Stimulated activated naive B cell treated with anti-CD40 and anti-IgM and Interleukin-4, amounts not matched to agents 10 μg/mL and 1 μg/mL and 100 μg/mL, for 72 hours (primary cell): Measurements from ENCODE around the gene MAP3K10.
A peak's percentile ranks its signal among the peaks of the same experiment; 100 is the strongest.

Experiments
- ATAC-seq, 2 donors: fragments of 150-1000 bp; cut with Tn5 transposase; replicated peaks; 2 replicates each; pipeline ENCODE4 v1.10.0; 2021; ENCODE audit warnings: moderate library complexity in 1 of 2
- DNase-seq: peaks from one replicate; pipeline ENCODE4 v3.0.0; 2021
- H3K27ac Mint-ChIP-seq: one replicate; pipeline ENCODE4 v1.8.0; 2022; ENCODE audit warnings: mild to moderate bottlenecking, mixed read lengths
- H3K27me3 Mint-ChIP-seq, 2 donors: one replicate each; pipeline ENCODE4 v1.8.0; 2022; ENCODE audit warnings: mixed read lengths in 2 of 2
- H3K36me3 Mint-ChIP-seq, 2 donors: one replicate each; pipeline ENCODE4 v1.8.0; 2022; ENCODE audit warnings: mixed read lengths in 2 of 2, mild to moderate bottlenecking in 1 of 2
- H3K4me1 Mint-ChIP-seq, 2 donors: one replicate each; pipeline ENCODE4 v1.8.0; 2022; ENCODE audit warnings: mixed read lengths in 2 of 2, mild to moderate bottlenecking in 1 of 2
- H3K4me3 Mint-ChIP-seq, 2 donors: one replicate each; pipeline ENCODE4 v1.8.0; 2022; ENCODE audit warnings: mild to moderate bottlenecking in 2 of 2, mixed read lengths in 2 of 2, moderate library complexity in 1 of 2
- H3K9me3 Mint-ChIP-seq, 2 donors: one replicate each; pipeline ENCODE4 v1.8.0; 2022; ENCODE audit warnings: mixed read lengths in 2 of 2, mild to moderate bottlenecking in 1 of 2

The MAP3K10 gene

GRCh38 chr19:40192758-40193586 is 1.7 kb downstream of the MAP3K10 start:
- no peak for ATAC-seq
- Mint-ChIP-seq H3K27ac (no peak overlapping the region), H3K4me1 (peaks cover 21 to 33% of the 10 kb centered on the region in 2 donors), H3K4me3 (peak overlapping the region; percentile 71 to 78), H3K9me3 (no peaks in the 10 kb centered on the region), H3K27me3 (no peaks in the 10 kb centered on the region), H3K36me3 (peaks cover 3 to 12% of the 10 kb centered on the region in 2 donors)
- no peak for DNase-seq

GRCh38 chr19:40193587-40193849 is 2.3 kb downstream of the MAP3K10 start:
- Mint-ChIP-seq H3K36me3 (peaks cover 5 to 13% of the 10 kb centered on the region in 2 donors), H3K4me3 (no peak overlapping the region), H3K27me3 (no peaks in the 10 kb centered on the region), H3K4me1 (peaks cover 21 to 33% of the 10 kb centered on the region in 2 donors), H3K9me3 (no peaks in the 10 kb centered on the region), H3K27ac (no peak overlapping the region)
- DNase-seq (no peak), ATAC-seq (no peak)

- Mint-ChIP-seq H3K4me3 (no peak overlapping the region), H3K36me3 (peaks cover 12 to 27% of the 10 kb centered on the region in 2 donors), H3K27ac (no peak overlapping the region), H3K4me1 (peaks cover 14% of the 10 kb centered on the region in 2 donors), H3K27me3 (no peaks in the 10 kb centered on the region), H3K9me3 (no peaks in the 10 kb centered on the region)
- ATAC-seq (no peak), DNase-seq (no peak)
Observed at GRCh38 chr19:40198272-40198990, 7.2 kb downstream of the MAP3K10 start.

GRCh38 chr19:40200341-40201099 is 9.3 kb downstream of the MAP3K10 start:
- Mint-ChIP-seq H3K9me3 (no peaks in the 10 kb centered on the region), H3K4me3 (no peak overlapping the region), H3K36me3 (peaks cover 17 to 35% of the 10 kb centered on the region in 2 donors), H3K27ac (no peak overlapping the region), H3K27me3 (no peaks in the 10 kb centered on the region), H3K4me1 (peaks cover 0 to 2% of the 10 kb centered on the region in 2 donors)
- no peak for ATAC-seq
- DNase-seq, result no peak

- no peak for ATAC-seq
- no peaks in the 10 kb centered on the region for H3K9me3 Mint-ChIP-seq
Observed at GRCh38 chr19:40204381-40204780, 13.2 kb downstream of the MAP3K10 start.

GRCh38 chr19:40205760-40206159 is 14.5 kb downstream of the MAP3K10 start:
- DNase-seq, result no peak
- H3K9me3 Mint-ChIP-seq, result no peaks in the 10 kb centered on the region
- no peak overlapping the region for H3K27ac Mint-ChIP-seq
- no peaks in the 10 kb centered on the region for H3K27me3 Mint-ChIP-seq
- H3K4me3 Mint-ChIP-seq, result no peak overlapping the region
- ATAC-seq, result no peak
- peaks cover 12 to 46% of the 10 kb centered on the region in 2 donors for H3K36me3 Mint-ChIP-seq
- H3K4me1 Mint-ChIP-seq, result no peaks in the 10 kb centered on the region

More at GRCh38 chr19:40204381-40204780, 13.2 kb downstream of the MAP3K10 start:
- Mint-ChIP-seq H3K27ac (no peak overlapping the region), H3K36me3 (peaks cover 14 to 37% of the 10 kb centered on the region in 2 donors), H3K4me3 (no peak overlapping the region), H3K27me3 (no peaks in the 10 kb centered on the region), H3K4me1 (no peaks in the 10 kb centered on the region)
- no peak for DNase-seq

GRCh38 chr19:40208602-40209001 is 17.4 kb downstream of the MAP3K10 start:
- DNase-seq, result no peak
- no peaks in the 10 kb centered on the region for H3K27me3 Mint-ChIP-seq
- H3K9me3 Mint-ChIP-seq, result no peaks in the 10 kb centered on the region
- no peak overlapping the region for H3K4me3 Mint-ChIP-seq
- no peak overlapping the region for H3K27ac Mint-ChIP-seq
- ATAC-seq, result no peak
- no peaks in the 10 kb centered on the region for H3K4me1 Mint-ChIP-seq
- peaks cover 29 to 59% of the 10 kb centered on the region in 2 donors for H3K36me3 Mint-ChIP-seq

GRCh38 chr19:40210889-40211288 is 19.7 kb downstream of the MAP3K10 start:
- ATAC-seq, result no peak
- H3K9me3 Mint-ChIP-seq, result no peaks in the 10 kb centered on the region
- peaks cover under 1% of the 10 kb centered on the region in 2 donors for H3K27me3 Mint-ChIP-seq
- H3K36me3 Mint-ChIP-seq, result peaks cover 21 to 50% of the 10 kb centered on the region in 2 donors
- no peaks in the 10 kb centered on the region for H3K4me1 Mint-ChIP-seq
- no peak overlapping the region for H3K4me3 Mint-ChIP-seq
- no peak overlapping the region for H3K27ac Mint-ChIP-seq
- no peak for DNase-seq

- Mint-ChIP-seq H3K4me3 (no peak overlapping the region), H3K27me3 (peaks cover 14 to 24% of the 10 kb centered on the region in 2 donors), H3K4me1 (peaks cover 9 to 15% of the 10 kb centered on the region in 2 donors), H3K36me3 (peaks cover 20 to 44% of the 10 kb centered on the region in 2 donors), H3K27ac (no peak overlapping the region), H3K9me3 (no peaks in the 10 kb centered on the region)
- no peak for ATAC-seq
- DNase-seq, result no peak
Observed at GRCh38 chr19:40213251-40213829, 22.1 kb downstream of the MAP3K10 start.

GRCh38 chr19:40213882-40214570 is 22.8 kb downstream of the MAP3K10 start:
- Mint-ChIP-seq H3K9me3 (no peaks in the 10 kb centered on the region), H3K27ac (no peak overlapping the region), H3K4me3 (no peak overlapping the region), H3K27me3 (peaks cover 21 to 31% of the 10 kb centered on the region in 2 donors), H3K4me1 (peaks cover 9 to 22% of the 10 kb centered on the region in 2 donors), H3K36me3 (peaks cover 20 to 43% of the 10 kb centered on the region in 2 donors)
- DNase-seq, result no peak
- ATAC-seq, result no peak

- no peak for DNase-seq
- Mint-ChIP-seq H3K36me3 (peaks cover 20 to 37% of the 10 kb centered on the region in 2 donors), H3K9me3 (no peaks in the 10 kb centered on the region), H3K4me1 (peaks cover 10 to 31% of the 10 kb centered on the region in 2 donors), H3K4me3 (no peak overlapping the region), H3K27ac (no peak overlapping the region), H3K27me3 (peaks cover 24 to 40% of the 10 kb centered on the region in 2 donors)
- ATAC-seq, result no peak
Observed at GRCh38 chr19:40214936-40215335, 23.7 kb downstream of the MAP3K10 start.

GRCh38 chr19:40216013-40216776 is 25.0 kb downstream of the MAP3K10 start:
- peaks cover 13 to 35% of the 10 kb centered on the region in 2 donors for H3K4me1 Mint-ChIP-seq
- peaks cover 17 to 25% of the 10 kb centered on the region in 2 donors for H3K36me3 Mint-ChIP-seq
- no peaks in the 10 kb centered on the region for H3K9me3 Mint-ChIP-seq
- H3K4me3 Mint-ChIP-seq, result no peak overlapping the region
- H3K27me3 Mint-ChIP-seq, result peaks cover 28 to 46% of the 10 kb centered on the region in 2 donors
- H3K27ac Mint-ChIP-seq, result no peak overlapping the region
- DNase-seq (no peak), ATAC-seq (no peak)

GRCh38 chr19:40216777-40217026 is 25.5 kb downstream of the MAP3K10 start:
- ATAC-seq, result peak in 1 of 2 donors; percentile 20
- Mint-ChIP-seq H3K9me3 (no peaks in the 10 kb centered on the region), H3K36me3 (peaks cover 14 to 20% of the 10 kb centered on the region in 2 donors), H3K27ac (no peak overlapping the region), H3K4me3 (no peak overlapping the region), H3K27me3 (peaks cover 29 to 46% of the 10 kb centered on the region in 2 donors), H3K4me1 (peaks cover 13 to 35% of the 10 kb centered on the region in 2 donors)
- no peak for DNase-seq
